Stomach (tissue), 9 donors: ENCODE results near the gene PADI6. TPM values are rescaled to one million over a fixed set of nuclear protein-coding genes. Genes with fewer than 3 reads are reported as not detected.

Experiments used
- DNase-seq, 2 donors: peaks; one replicate each; pipeline versions ENCODE4 v3.0.0 to v3.0.0-alpha.2; 2013 to 2019
- H3K27ac ChIP-seq, 5 donors: fragments of 200-600 bp in 4 of 5; sonication (generic) in 4 of 5; one replicate each; pipeline ENCODE4 v1.5.1; 2013 to 2019; ENCODE audit warnings: mild to moderate bottlenecking in 1 of 5, moderate library complexity in 1 of 5
- H3K27me3 ChIP-seq, 3 donors: fragments of 200-600 bp; sonication (generic); one replicate each; pipeline ENCODE4 v1.5.1; 2017 to 2019; ENCODE audit warnings: mixed run types in 1 of 3
- H3K36me3 ChIP-seq, 4 donors: fragments of 200-600 bp; sonication (generic); 1 replicate in 3 of 4; 2 replicates in 1 of 4; pipeline ENCODE4 v1.5.1; 2016 to 2019
- H3K4me1 ChIP-seq, 4 donors: fragments of 200-600 bp; sonication (generic); one replicate each; pipeline ENCODE4 v1.5.1; 2016 to 2019
- H3K4me3 ChIP-seq, 4 donors: fragments of 200-600 bp; sonication (generic) in 3 of 4; one replicate each; pipeline ENCODE4 v1.5.1; 2016 to 2019; ENCODE audit warnings: mild to moderate bottlenecking in 1 of 4
- H3K9me3 ChIP-seq, 4 donors: fragments of 200-600 bp; sonication (generic); one replicate each; pipeline ENCODE4 v1.5.1; 2016 to 2019
- EP300 ChIP-seq: sonication (generic); formaldehyde crosslinking; IDR thresholded peaks from one replicate; pipeline ENCODE4 v1.6.1; 2017; ENCODE audit warnings: antibody characterized with exemption
- POLR2A ChIP-seq, 4 donors: fragments of 450-650 bp; IDR thresholded peaks; one replicate each; pipeline ENCODE4 v1.6.1; 2016; ENCODE audit warnings: antibody characterized with exemption in 4 of 4, control low read depth in 2 of 4, mild to moderate bottlenecking in 1 of 4, moderate library complexity in 1 of 4
- POLR2AphosphoS5 ChIP-seq, 3 donors: sonication (generic); formaldehyde crosslinking; IDR thresholded peaks; one replicate each; pipeline ENCODE4 v1.6.1; 2016; ENCODE audit warnings: antibody characterized with exemption in 3 of 3
- WGBS, 5 donors: extraction: QIAGEN DNeasy Blood & Tissue Kit in 3 of 5; methylation state at CpG; one replicate each; pipeline versions ENCODE4 v1.1.5 to v1.1.7; 2013 to 2018; 5-methylcytosine and 5-hydroxymethylcytosine counted together
- intact Hi-C: fragments of 100-400 bp; cut with DNase I; formaldehyde crosslinking; loops from one replicate; pipeline ENCODE4 v1.15.1; 2023; ENCODE audit warnings: low total_unique reads
- polyA plus RNA-seq, 3 donors: library from polyadenylated mRNA; stranded (reverse); fragments of 200-250 nt; gene quantifications; one replicate each; pipeline ENCODE4 v1.2.3, GENCODE V29; 2013
- total RNA-seq, 5 donors: library from RNA; depleted of rRNA; stranded (reverse); fragments of >200 nt; gene quantifications; one replicate each; pipeline versions ENCODE4 v1.1.0 to v1.2.3, GENCODE V29; 2014 to 2016
- TF ChIP-seq, protein P1 (sequence below), 7 experiments: fragments of 450-650 bp in 4 of 7; fragments of 200-600 bp in 3 of 7; sonication (generic) in 3 of 7; IDR thresholded peaks; one replicate each; pipeline ENCODE4 v1.5.1; 2016 to 2019; ENCODE audit warnings: antibody characterized with exemption in 7 of 7, control low read depth in 2 of 7, mild to moderate bottlenecking in 1 of 7
- donor health status: healthy with polysubstance abuse.
- donor health status: Bipolar disorder and iron deficiency.
- donor health status: healthy.

PADI6 gene
- total and polyA plus RNA-seq, 8 donors: not detected

DNA sequence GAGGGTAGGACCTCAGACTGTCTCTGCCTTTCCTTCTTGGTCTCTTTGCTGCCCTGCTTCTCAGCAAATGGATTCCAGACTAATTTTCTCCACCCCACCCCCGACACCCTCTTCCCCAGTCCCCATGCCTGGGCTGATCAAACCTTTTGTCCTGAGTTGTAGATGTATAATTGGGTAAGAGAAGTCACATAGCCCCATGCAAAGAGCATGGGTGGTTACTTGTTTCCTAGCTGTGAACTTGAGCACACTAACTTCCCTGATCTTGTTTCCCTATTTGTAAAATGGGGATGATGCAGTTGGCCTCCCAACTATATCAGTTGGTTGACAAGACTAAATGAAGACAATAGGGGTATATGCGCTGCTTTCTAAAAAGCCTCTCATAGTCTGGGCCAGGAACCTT, 9.2 kb downstream of the PADI6 start:
- H3K4me3 ChIP-seq: no peak overlapping the region
- 60 to 85% (median 84%) methylated on average over 2 of the region's 2 CpGs for WGBS, 5 donors
- intact Hi-C loops: no loop called here
- H3K27ac ChIP-seq: no peak overlapping the region
- DNase-seq: no peak
- no peaks in the 10 kb centered on the region for H3K4me1 ChIP-seq
- TF ChIP-seq POLR2A (IDR thresholded peaks at IDR 0.05) (no peak), EP300 (no peak), POLR2AphosphoS5 (IDR thresholded peaks at IDR 0.05) (no peak)
- TF ChIP-seq, protein P1, sequence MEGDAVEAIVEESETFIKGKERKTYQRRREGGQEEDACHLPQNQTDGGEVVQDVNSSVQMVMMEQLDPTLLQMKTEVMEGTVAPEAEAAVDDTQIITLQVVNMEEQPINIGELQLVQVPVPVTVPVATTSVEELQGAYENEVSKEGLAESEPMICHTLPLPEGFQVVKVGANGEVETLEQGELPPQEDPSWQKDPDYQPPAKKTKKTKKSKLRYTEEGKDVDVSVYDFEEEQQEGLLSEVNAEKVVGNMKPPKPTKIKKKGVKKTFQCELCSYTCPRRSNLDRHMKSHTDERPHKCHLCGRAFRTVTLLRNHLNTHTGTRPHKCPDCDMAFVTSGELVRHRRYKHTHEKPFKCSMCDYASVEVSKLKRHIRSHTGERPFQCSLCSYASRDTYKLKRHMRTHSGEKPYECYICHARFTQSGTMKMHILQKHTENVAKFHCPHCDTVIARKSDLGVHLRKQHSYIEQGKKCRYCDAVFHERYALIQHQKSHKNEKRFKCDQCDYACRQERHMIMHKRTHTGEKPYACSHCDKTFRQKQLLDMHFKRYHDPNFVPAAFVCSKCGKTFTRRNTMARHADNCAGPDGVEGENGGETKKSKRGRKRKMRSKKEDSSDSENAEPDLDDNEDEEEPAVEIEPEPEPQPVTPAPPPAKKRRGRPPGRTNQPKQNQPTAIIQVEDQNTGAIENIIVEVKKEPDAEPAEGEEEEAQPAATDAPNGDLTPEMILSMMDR (IDR thresholded peaks at IDR 0.05): no peak
- no peaks in the 10 kb centered on the region for H3K36me3 ChIP-seq
- peaks cover 0 to 50% (median 17%) of the 10 kb centered on the region in 3 donors for H3K27me3 ChIP-seq
- H3K9me3 ChIP-seq: no peaks in the 10 kb centered on the region

DNA sequence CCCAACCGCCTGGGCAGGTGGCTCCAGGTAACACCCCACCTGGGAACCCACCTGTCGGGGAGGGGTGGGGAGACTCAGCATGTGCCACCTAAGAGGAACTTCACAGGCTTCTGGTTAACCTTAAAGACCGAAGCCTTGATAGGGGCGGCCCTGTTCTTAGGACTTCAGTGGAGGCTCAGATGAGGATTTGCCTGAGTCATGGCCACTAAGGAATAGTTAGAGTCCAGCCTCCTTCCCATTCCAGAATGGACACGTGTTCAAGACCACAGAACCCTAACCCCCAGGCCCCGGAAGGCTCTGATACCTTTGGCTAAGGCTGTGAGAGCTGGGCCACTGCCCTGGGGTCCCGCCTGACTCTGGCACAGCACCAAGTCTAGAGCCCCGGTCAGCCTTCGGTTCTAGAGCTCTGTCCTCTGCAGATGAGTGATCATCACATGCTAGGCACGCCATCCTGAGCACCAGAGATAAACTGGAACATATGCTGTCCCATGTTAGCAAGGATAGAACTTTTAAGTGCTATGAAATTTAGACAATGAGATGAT, 20.3 kb downstream of the PADI6 start:
- Histone ChIP-seq H3K27ac (no peak overlapping the region), H3K9me3 (no peaks in the 10 kb centered on the region), H3K27me3 (peaks cover 0 to 9% (median 0%) of the 10 kb centered on the region in 3 donors), H3K4me3 (no peak overlapping the region), H3K36me3 (no peaks in the 10 kb centered on the region), H3K4me1 (no peaks in the 10 kb centered on the region)
- no peak for TF ChIP-seq POLR2A (IDR thresholded peaks at IDR 0.05)
- TF ChIP-seq POLR2AphosphoS5 (IDR thresholded peaks at IDR 0.05): no peak
- TF ChIP-seq EP300: no peak
- TF ChIP-seq, protein P1 (IDR thresholded peaks at IDR 0.05): no peak
- DNase-seq: no peak
- intact Hi-C loops: no loop called here
- 57 to 77% (median 67%) methylated on average over 8 to 10 of the region's 10 CpGs for WGBS, 5 donors

DNA sequence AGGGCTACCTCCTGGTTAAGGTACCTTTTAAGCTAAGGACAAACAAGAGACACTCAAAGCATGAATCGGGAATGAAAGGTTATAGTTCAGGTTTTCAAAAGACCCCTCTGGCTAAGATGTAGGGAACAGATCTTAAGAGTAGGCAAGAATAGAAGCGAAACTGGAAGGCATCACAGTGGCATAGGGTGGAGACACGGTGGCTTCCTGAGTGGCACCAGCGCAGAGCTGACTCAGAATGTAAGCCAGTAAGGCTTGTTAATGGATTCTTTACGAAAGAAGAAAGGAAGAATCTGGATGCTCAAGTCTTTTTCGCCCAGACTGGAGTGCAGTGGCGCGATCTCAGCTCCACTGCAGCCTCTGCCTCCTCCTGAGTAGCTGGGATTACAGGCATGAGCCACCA, 21.2 kb downstream of the PADI6 start:
- H3K36me3 ChIP-seq: no peaks in the 10 kb centered on the region
- no peak for DNase-seq
- 56 to 69% (median 62%) methylated on average over 8 of the region's 8 CpGs for WGBS, 5 donors
- H3K9me3 ChIP-seq: no peaks in the 10 kb centered on the region
- H3K27me3 ChIP-seq: peaks cover 0 to 9% (median 0%) of the 10 kb centered on the region in 3 donors
- intact Hi-C loops: no loop called here
- H3K4me1 ChIP-seq: no peaks in the 10 kb centered on the region
- no peak overlapping the region for H3K27ac ChIP-seq
- no peak overlapping the region for H3K4me3 ChIP-seq
- TF ChIP-seq POLR2A (IDR thresholded peaks at IDR 0.05): no peak
- TF ChIP-seq EP300: no peak
- TF ChIP-seq, protein P1 (IDR thresholded peaks at IDR 0.05): no peak
- no peak for TF ChIP-seq POLR2AphosphoS5 (IDR thresholded peaks at IDR 0.05)

DNA sequence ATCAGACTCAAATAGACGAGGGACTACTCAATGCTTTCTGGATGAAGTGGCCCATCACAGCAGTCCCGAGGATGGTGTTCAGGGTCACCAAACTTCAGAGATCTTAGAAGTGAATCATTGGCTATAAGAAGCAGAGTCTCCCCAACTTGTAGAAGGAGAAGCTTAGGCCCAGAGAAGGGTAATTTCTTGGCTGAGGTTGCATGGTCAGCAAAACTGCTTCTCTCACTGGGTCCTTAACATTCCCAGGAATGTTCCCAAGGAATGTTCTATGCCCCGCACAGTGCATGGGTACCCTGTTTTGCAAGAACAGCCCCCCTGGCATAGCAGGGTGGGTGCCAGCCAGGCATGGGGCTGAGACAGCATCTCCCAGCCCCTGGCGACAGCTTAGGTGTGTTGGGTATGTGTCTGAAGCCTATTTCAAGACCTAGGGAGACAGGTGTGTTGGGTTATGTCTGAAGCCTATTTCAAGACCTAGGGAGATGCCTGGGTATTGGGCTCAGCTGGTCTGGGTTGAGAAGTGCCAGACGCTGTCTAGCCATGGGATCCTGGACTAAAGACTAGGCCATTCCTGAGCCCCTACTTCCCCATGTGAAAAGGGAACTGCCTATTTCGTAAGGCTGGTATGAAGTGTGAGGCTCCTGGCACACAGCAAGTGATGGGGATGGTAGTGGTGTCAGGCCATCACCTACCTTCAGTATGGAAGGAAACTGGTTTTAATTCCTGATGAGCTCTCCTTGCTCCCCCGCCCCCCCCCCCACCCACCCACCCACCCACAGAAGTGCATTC, 26.1 kb downstream of the PADI6 start:
- Histone ChIP-seq H3K27me3 (no peaks in the 10 kb centered on the region), H3K4me3 (no peak overlapping the region), H3K36me3 (no peaks in the 10 kb centered on the region), H3K27ac (no peak overlapping the region), H3K4me1 (no peaks in the 10 kb centered on the region), H3K9me3 (no peaks in the 10 kb centered on the region)
- DNase-seq: no peak
- 78 to 91% (median 79%) methylated on average over 6 to 7 of the region's 7 CpGs for WGBS, 5 donors
- intact Hi-C loops: no loop called here
- TF ChIP-seq POLR2AphosphoS5 (IDR thresholded peaks at IDR 0.05) (no peak), EP300 (no peak), POLR2A (IDR thresholded peaks at IDR 0.05) (no peak)
- TF ChIP-seq, protein P1 (IDR thresholded peaks at IDR 0.05): no peak
